Mesodermal cell (in vitro differentiated cells): Measurements from ENCODE around the gene TUFM.
A peak's percentile ranks its signal among the peaks of the same experiment; 100 is the strongest.

ENCODE experiments used
- H3K27ac ChIP-seq: 2 replicates; pipeline ENCODE4 v1.7.0; 2013; ENCODE audit warnings: mild to moderate bottlenecking, low read depth, low read length, moderate library complexity; ENCODE audit not compliant: severe bottlenecking
- H3K36me3 ChIP-seq: 2 replicates; pipeline ENCODE4 v1.7.1; 2013; ENCODE audit warnings: mild to moderate bottlenecking, low read length, moderate library complexity; ENCODE audit not compliant: control insufficient read depth, insufficient read depth
- H3K4me1 ChIP-seq: one replicate; pipeline ENCODE4 v1.7.1; 2013; ENCODE audit warnings: mild to moderate bottlenecking, low read length; ENCODE audit not compliant: insufficient read depth, control insufficient read depth, poor library complexity, severe bottlenecking
- H3K4me3 ChIP-seq: 2 replicates; pipeline ENCODE4 v1.7.0; 2013; ENCODE audit warnings: low read length, control low read depth, mild to moderate bottlenecking; ENCODE audit not compliant: insufficient read depth, poor library complexity, severe bottlenecking; ENCODE audit errors: extremely low read depth
- H3K9me3 ChIP-seq: 2 replicates; pipeline ENCODE4 v1.7.1; 2013; ENCODE audit warnings: mild to moderate bottlenecking, low read length, moderate library complexity; ENCODE audit not compliant: control insufficient read depth
- WGBS, 2 experiments: methylation state at CpG; one replicate each; pipeline ENCODE4 v1.1.5; 2013; ENCODE audit warnings: missing lambda C conversion rate in 2 of 2; ENCODE audit not compliant: insufficient coverage in 2 of 2; 5-methylcytosine and 5-hydroxymethylcytosine counted together

Gene TUFM

GRCh38 chr16:28880955-28881354 lies 34.8 kb upstream of the TUFM start:
- WGBS, 2 experiments = 91 to 100% methylated on average over 2 to 4 of the region's 4 CpGs
- Histone ChIP-seq H3K9me3 (no peaks in the 10 kb centered on the region), H3K27ac (no peak overlapping the region), H3K4me3 (no peak overlapping the region), H3K4me1 (peaks cover 17% of the 10 kb centered on the region), H3K36me3 (no peaks in the 10 kb centered on the region)

GRCh38 chr16:28880589-28880915 lies 34.4 kb upstream of the TUFM start:
- Histone ChIP-seq H3K4me1 (peaks cover 19% of the 10 kb centered on the region), H3K36me3 (no peaks in the 10 kb centered on the region), H3K27ac (no peak overlapping the region), H3K9me3 (no peaks in the 10 kb centered on the region), H3K4me3 (no peak overlapping the region)
- 35 to 41% methylated on average over 9 to 10 of the region's 11 CpGs for WGBS, 2 experiments

GRCh38 chr16:28879841-28880588 lies 33.9 kb upstream of the TUFM start:
- Histone ChIP-seq H3K27ac (peak overlapping the region; percentile 29), H3K36me3 (peaks cover 3% of the 10 kb centered on the region), H3K9me3 (no peaks in the 10 kb centered on the region), H3K4me1 (peaks cover 19% of the 10 kb centered on the region), H3K4me3 (peak overlapping the region; percentile 62)
- WGBS, 2 experiments = 2% methylated on average over 53 to 56 of the region's 66 CpGs

- peak overlapping the region; percentile 62 for H3K4me3 ChIP-seq
- peaks cover 19% of the 10 kb centered on the region for H3K4me1 ChIP-seq
- H3K9me3 ChIP-seq = no peaks in the 10 kb centered on the region
- WGBS, 2 experiments = 1 to 3% methylated on average over 13 to 18 of the region's 27 CpGs
- H3K27ac ChIP-seq = peak overlapping the region; percentile 29
- peaks cover 6% of the 10 kb centered on the region for H3K36me3 ChIP-seq
Observed at GRCh38 chr16:28879261-28879840, 33.2 kb upstream of the TUFM start.

GRCh38 chr16:28878083-28878926 lies 32.2 kb upstream of the TUFM start, which contains the start of gene ATP2A1:
Gene ATP2A1 (plus strand): TSS chr16:28878488. CDS start chr16:28878672, 184 bp downstream.
- WGBS, 2 experiments = 83 to 84% methylated on average over 18 to 21 of the region's 25 CpGs
- Histone ChIP-seq H3K27ac (no peak within 1 kb of the TSS), H3K36me3 (peaks cover 15% of the 10 kb centered on the region), H3K9me3 (no peaks in the 10 kb centered on the region), H3K4me1 (peaks cover 19% of the 10 kb centered on the region), H3K4me3 (peak within 1 kb of the TSS; percentile 62)

- 100% methylated on average over 1 of the region's 2 CpGs for WGBS, 2 experiments
- H3K36me3 ChIP-seq = peaks cover 19% of the 10 kb centered on the region
- H3K27ac ChIP-seq = no peak overlapping the region
- peaks cover 19% of the 10 kb centered on the region for H3K4me1 ChIP-seq
- no peak overlapping the region for H3K4me3 ChIP-seq
- H3K9me3 ChIP-seq = no peaks in the 10 kb centered on the region
Observed at GRCh38 chr16:28877655-28878000, 31.5 kb upstream of the TUFM start.

- Histone ChIP-seq H3K9me3 (no peaks in the 10 kb centered on the region), H3K27ac (no peak overlapping the region), H3K4me1 (peaks cover 19% of the 10 kb centered on the region), H3K36me3 (peaks cover 23% of the 10 kb centered on the region), H3K4me3 (no peak overlapping the region)
- WGBS, 2 experiments = 61 to 74% methylated on average over 8 to 12 of the region's 12 CpGs
Observed at GRCh38 chr16:28876973-28877654, 31.0 kb upstream of the TUFM start.

GRCh38 chr16:28876019-28876659 lies 30.0 kb upstream of the TUFM start:
- H3K27ac ChIP-seq = peak overlapping the region; percentile 29
- H3K4me1 ChIP-seq = peaks cover 19% of the 10 kb centered on the region
- 70 to 81% methylated on average over 6 to 15 of the region's 17 CpGs for WGBS, 2 experiments
- H3K9me3 ChIP-seq = no peaks in the 10 kb centered on the region
- H3K4me3 ChIP-seq = no peak overlapping the region
- peaks cover 32% of the 10 kb centered on the region for H3K36me3 ChIP-seq

GRCh38 chr16:28875134-28876018 lies 29.2 kb upstream of the TUFM start:
- H3K9me3 ChIP-seq = no peaks in the 10 kb centered on the region
- H3K4me3 ChIP-seq = no peak overlapping the region
- no peak overlapping the region for H3K27ac ChIP-seq
- WGBS, 2 experiments = 91 to 98% methylated on average over 6 to 12 of the region's 13 CpGs
- H3K4me1 ChIP-seq = peaks cover 19% of the 10 kb centered on the region
- H3K36me3 ChIP-seq = peaks cover 38% of the 10 kb centered on the region
